Myocyte (in vitro differentiated cells): ENCODE measurements around the gene ACTR5. TPM values are rescaled to one million over a fixed set of nuclear protein-coding genes. Genes with fewer than 3 reads are reported as not detected.
A peak's percentile ranks its signal among the peaks of the same experiment; 100 is the strongest.
"Not testable (repeated sequence)": the region's sequence is repeated elsewhere in the genome, so short reads cannot be mapped to it uniquely, and the experiment has no call there.

Experiments used
- DNase-seq: peaks from one replicate; pipeline ENCODE4 v3.0.0-alpha.2; 2012; ENCODE audit warnings: low read depth
- total RNA-seq: library from RNA; depleted of rRNA; stranded (reverse); fragments of >200 nt; gene quantifications from 2 replicates; pipeline ENCODE4 v1.2.3, GENCODE V29; 2014

ACTR5 gene
- total RNA-seq, 1 donor from 2014 or later, result 6.7 TPM

DNA sequence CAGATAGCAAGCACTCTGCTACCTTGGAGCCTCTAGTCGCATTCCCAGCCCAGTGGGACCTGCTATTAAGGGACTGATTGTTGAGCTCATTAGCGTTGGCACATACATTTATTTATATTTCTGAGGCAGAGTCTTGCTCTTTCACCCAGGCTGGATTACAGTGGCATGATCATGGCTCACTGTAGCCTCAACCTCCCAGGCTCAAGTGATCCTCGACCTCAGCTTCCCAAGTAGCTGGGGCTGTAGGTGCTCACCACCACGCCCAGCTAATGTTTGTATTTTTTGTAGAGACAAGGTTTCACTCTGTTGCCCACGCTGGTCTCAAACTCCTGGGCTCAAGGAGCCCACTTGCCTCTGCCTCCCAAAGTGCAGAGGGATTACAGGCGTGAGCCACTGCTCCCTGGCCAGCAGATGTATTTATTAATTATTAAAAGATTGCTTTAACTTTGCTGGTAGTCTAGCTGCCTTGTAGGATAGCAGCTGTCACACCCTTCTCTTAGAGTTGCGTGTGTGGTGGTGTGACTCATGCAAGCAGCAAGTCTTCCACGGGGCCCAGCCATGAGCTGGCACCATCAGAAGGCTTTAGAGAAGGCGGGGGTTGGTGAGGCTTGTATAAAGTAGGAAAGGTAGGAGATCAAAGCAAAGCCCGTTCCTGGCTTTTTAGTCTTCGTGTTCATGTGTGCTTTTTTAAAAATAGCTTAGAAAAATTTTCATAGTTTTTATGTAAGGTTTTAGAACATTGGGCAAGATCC is 16.5 kb downstream of the ACTR5 start:
- DNase-seq, result peak; percentile 95

DNA sequence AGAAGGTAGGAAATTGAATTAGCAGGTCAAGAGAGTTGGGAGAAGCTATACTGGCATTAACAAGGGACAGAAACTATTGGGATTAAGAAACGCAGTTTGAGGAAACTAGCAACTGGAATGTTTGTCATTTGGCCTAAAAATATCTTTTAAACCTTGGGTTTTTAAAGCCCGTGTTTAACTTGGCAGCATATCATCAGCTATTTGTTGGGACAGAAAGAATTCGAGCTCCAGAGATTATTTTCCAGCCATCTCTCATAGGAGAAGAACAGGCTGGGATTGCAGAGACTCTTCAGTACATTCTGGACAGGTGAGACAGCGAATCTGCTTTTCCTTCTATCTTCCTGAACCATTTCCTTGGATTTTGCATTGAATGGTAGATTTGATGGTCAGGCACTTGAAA is 17.8 kb downstream of the ACTR5 start:
- no peak for DNase-seq

DNA sequence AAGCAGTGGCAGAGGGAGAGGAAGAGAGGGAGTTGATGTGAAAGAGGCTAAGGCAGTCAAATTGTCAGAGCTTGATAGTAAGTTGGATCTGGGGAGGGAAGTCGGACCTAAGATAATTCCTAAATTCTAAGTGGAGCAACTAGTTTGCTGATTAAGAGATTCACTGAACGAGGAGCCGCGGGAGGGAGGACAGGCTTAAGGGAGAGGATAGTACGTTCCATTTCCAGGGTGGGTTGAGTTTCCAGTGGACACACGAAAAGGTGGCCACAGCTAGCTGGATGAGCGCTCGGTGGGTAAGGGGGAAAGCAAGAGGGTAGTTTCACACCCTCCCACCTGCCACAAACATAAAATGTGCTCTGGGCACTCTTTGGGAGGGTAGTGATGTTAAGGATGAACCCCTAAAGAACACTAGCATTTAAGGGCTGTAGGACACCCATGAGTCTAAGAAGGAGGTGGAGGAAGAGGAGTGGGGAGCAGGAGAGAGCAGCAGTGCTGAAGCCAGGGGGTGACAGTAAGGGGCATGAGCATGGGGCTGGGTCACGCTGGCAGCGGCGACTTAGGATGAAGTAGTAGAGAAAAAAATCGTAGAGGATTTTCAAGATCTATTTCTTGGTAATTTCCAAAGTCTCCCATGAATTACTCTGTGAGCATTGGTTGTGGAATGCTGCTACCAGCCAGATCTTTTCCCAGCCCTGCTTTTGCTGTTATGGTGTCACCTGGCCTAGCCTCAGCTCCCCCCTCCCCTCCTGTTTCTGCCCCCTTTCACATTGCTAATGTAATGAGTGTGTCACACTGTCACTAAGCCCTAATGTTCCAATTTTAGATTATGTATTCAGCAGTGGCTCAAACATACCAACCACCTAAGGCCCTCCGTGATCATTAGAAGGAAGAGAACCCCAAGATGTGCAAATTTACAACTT is 21.4 kb downstream of the ACTR5 start:
- no peak for DNase-seq

DNA sequence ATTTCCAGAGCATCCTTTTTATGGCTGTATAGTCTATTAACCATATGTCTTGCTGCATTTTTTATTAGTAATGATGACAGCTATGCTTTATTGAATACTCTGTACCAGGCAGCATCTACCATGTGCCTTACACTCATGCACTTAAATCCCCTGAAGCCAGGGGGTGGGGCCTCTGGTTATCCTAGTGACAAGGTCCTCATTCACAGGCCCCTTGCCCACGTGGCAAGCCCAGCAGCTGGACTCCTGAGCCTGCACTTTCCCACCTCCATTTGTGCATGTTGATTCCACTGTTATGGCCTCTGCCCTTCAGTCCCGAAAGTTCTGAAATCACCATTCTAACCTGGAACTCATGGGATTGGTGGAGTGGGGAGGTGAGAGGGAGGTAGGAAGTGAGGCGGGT is 22.3 kb downstream of the ACTR5 start:
- DNase-seq, result no peak

DNA sequence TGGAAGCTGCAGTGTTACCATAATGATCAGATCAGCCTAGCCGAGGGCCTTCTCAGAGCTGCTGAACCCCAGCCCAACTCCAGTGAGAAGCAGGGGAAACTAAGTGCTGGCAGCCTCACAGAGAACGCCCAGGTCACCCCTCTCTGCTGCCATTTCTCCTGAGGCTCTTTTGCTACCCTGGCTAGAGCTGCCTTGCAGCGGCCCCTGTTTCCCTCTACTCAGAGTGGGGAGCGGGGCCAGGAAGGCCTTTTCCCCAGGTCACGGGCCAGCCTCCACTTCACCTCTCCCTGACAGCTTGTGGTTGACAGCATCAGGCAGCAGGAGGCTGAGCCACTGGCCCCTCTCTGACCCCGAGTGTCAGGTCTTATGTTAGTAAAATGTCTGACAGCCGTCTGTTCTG is 22.7 kb downstream of the ACTR5 start:
- no peak for DNase-seq

DNA sequence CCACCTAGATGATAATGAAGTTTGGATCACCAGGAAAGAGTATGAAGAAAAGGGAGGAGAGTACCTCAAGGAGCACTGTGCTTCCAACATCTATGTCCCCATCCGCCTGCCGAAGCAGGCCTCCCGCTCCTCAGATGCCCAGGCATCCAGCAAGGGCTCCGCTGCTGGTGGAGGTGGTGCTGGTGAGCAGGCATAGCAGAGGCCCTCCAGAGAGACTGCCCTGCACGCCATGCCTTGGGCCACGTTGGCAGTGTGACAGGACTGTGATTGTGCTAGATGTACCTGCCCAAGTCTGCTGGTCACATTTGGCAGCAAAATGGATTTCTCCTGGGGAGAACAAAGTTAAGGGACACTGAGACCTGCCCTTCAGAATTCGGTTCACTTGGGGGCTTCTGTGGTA is 23.4 kb downstream of the ACTR5 start:
- DNase-seq, result no peak

DNA sequence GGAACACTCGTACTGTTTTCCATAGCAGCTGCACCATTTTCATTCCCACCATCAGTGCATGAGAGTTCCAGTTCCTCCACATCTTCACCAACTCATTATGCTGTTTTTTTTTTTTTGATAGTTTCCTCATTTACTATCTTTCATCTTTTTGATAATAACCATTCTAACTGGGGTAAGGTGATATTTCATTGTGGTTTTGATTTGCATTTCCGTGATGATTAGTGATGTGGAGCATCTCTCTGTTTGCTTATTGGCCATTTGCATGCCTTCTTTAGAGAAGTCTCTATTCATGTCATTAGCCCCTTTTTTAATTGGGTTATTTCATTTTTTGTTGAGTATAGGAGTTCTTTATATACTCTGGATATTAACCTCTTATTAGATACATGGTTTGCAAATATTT is 25.9 kb downstream of the ACTR5 start:
- DNase-seq, result no peak

DNA sequence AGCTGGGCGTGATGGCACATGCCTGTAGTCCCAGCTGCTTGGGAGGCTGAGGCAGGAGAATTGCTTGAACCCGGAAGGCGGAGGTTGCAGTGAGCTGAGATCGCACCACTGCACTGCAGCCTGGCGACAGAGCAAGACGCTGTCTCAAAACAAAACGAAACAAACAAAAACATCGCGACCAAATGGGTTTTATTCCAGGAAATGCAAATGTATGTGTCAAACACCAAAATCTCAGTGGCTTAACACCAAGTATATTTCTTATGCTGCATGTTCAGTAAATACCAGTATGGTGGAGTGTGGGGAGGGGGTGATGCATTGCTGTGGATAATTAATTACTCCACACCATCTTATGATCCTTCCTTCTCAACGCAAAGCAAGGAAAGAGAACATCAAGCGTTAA is 28.1 kb downstream of the ACTR5 start:
- DNase-seq, result no peak

DNA sequence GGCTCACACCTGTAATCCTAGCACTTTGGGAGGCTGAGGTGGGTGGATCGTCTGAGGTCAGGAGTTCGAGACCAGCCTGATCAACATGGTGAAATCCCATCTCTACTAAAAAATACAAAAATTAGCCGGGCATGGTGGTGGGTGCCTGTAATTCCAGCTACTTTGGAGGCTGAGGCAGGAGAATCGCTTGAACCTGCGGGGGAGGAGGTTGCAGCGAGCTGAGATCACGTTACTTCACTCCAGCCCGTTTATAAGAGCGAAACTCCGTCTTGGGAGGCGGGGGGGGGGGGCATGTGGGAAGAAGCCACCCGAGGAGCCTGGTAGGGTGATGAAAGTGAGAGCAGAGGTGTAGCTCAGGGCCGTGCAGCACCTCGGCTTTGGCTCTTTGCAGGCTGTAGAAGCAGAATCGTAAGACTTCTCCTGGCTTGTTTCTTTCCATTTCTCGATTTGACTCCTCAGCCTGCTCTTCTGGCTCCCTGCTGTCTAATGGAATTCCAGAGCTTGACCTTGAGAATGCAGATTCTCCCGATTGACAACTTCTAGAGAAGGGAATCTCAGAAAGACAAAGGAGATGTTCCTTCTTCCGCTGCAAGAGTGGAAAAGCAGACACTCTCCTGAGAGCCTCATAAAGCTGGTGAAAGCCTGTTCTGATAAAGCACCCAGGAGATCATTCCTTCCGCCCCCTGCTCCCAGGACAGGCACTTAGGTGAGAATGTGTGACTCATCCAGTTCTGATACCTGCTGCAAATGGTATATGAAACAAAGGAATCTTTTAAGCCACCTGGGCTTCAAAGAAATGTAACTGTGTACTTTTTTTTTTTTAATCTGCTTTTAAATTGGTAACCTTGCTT is 31.2 kb downstream of the ACTR5 start:
- no peak for DNase-seq

DNA sequence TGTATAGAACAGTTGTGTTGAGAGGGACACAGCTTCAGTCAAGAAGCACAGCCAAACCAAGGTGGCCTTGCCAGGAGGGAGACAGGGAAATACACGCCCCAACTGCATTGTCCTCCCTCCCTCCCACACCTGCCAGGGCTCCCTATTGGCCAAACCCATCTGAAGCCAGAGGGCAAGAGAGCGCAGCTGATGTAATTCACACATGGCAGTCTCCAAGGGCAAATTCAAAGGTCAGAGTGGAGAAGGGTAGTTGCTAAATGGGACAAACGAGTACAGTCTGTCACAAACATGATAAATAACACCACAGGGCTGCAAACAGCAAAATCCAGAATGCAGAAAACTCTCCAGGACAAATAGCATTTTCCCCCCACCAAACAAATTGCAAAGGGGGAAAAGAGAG is 34.0 kb downstream of the ACTR5 start:
- DNase-seq, result no peak

DNA sequence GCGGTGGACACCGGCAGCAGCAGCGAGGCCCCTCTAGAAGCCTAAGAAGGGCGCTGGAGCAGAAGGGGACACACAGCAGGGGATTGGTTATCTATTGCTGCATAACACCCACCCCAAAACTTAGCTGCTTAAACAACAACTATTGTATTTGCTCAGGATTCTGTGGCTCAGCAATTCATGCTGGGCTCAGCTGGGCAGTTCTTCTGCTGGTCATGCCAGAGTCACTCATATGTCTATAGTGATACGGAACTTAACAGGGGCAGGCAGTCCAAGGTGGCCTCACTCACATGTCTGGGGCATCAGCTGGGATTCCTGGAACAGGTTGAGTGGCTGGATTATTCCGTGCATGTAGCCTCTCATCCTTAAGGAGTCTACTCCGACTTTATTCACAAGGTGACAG is 39.6 kb downstream of the ACTR5 start:
- DNase-seq, result no peak

DNA sequence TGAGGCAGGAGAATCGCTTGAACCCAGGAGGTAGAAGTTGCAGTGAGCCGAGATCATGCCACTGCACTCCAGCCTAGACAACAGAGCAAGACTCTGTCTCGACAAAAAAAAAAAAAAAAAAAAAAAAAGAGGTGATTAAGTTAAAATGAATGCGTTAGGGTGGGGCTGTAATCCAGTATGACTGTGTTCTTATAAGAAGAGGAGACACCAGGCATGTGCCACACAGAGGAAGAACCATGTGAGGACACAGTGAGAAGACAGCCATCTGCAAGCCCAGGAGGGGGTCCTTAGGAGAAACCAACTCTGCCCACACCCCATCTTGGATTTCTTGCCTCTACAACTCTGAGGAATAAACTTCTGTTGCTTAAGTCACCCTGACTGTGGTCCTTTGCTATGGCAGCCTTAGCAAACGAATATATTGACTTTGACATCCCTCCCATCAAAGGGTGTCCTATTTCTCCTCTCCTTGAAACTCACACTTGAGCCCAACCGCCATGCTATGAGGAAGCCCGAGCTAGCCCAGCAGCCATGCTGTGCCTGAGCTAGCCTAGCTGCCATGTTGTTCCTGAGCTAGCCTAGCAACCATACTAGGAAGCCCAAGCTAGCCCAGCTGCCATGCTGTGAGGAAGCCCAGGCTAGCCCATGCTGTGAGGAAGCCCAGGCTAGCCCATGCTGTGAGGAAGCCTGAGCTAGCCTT is 41.4 kb downstream of the ACTR5 start:
- DNase-seq, result no peak

DNA sequence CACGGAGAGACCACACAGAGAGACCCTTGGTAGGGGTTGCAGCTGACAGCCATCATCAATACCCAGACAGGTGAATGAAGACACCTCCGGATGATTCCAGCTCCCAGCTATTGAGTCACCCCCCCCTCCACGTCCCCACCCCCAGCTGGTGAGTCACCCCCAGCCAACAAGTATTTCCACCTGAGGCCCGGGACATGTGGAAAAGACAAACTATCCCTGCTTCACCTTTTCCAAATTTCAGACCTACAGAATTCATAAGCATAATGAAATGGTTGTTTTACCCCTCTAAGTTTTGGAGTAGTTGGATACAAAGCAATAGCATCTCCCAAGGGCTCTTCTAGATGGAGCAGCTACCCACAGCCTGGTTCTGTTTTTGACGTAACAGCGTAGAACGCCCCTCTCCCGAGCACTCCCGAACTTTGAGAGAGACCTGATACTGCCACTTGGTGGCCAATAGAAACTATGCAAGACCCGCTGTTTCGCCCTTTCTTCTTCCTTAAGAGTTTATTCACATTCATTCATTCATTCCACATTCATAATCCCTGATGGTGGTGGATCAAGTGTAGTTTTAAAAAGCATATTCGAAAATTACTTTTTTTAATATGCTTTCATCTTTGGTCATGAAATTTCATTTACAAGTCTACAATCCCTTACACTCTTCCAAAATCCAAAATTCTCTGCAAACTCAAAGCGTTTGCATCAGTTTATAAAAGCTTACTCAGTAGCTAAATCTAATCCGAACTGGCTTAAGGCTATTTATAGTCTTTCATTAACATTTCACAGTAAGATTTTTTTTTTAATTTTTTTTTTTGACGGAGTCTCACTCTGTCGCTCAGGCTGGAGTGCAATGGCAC is 42.2 kb downstream of the ACTR5 start:
- peak; percentile 46 for DNase-seq

DNA sequence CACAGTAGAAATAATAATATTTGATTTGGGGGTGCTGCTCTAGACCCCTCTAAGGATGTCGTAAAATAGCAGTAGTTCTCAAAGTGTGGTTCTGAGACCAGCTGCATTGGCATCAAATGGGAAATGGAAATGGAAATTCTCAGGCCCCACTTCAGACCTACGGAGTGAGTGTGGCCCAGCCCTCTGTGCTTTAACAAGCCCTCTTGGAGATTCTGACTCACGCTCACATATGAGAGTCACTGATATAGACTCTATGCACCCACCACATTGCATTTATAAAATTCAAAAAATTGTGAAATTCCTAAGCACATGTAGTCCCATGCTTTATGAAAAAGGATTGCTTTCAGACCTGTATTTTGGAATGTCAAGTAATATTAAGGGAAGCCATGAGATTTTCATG is 43.0 kb downstream of the ACTR5 start:
- no peak for DNase-seq

DNA sequence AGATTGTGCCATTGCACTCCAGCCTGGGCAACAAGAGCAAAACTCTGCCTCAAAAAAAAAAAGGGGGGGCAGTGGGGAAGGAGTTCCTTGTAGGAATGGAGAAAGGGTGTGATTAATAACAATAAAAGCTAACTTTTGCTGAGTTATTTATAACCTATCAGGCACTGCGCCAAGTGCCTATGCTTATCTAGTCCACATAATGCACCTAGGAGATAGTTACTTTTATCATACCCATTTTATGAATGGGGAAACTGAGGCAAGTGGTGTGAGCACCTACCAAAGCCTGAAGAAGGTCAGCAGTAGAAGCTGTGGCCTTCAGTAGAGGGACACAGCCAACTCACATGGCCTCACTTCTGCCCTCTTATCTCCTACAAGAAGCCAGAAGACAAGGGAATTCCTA is 43.7 kb downstream of the ACTR5 start:
- no peak for DNase-seq

DNA sequence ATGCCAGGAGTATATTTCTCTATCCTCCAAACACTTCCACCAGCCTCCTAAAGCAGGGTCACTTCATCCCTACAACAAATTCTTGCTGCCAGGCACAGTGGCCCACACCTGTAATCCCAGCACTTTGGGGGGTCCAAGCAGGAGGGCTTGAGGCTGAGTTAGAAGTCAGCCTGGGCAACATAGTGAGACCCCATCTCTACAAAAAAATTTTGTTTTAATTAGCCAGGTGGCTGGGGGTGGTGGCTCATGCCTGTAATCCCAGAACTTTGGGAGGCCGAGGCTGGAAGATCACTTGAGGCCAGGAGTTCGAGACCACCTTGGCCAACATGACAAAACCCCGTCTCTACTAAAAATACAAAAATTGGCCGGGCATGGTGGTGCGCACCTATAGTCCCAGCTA is 45.8 kb downstream of the ACTR5 start:
- DNase-seq, result not testable (repeated sequence)

DNA sequence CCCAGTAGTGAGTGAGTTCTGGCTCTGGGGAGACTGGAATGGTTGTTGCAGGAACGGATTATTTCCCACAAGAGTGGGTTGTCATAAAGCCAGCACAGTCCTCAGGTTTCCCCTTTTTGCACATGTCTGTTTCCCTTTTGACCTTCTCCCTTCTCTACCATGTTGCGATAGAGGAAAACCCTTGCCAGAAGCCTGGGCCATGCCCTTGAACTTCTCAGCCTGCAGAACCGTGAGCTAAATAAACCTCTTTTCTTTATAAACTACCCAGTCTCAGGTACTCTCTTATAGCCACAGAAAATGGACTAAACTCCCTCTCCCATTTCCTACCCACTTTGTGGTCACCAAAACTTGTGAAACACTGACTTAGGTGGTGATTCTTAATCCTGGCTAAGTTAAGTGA is 50.0 kb downstream of the ACTR5 start:
- no peak for DNase-seq

DNA sequence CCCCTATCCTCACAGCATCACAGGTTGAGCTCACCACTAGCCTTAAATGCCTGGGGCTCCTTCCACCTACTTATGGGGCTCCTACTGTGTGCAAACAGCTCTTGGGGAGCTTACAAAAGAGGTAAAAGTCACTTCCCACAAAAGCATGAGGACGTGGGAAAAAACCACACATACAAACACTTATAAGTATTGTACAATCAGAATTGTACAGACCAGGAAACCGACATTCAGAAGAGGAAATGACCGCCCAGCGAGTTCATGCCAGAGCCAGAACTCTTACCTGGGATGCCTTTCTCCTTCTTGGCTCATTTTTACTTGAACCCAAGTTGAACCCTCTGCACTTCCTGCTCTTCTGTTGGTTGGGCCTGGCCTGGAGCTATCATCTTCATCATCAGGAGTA is 50.9 kb downstream of the ACTR5 start:
- DNase-seq, result no peak

DNA sequence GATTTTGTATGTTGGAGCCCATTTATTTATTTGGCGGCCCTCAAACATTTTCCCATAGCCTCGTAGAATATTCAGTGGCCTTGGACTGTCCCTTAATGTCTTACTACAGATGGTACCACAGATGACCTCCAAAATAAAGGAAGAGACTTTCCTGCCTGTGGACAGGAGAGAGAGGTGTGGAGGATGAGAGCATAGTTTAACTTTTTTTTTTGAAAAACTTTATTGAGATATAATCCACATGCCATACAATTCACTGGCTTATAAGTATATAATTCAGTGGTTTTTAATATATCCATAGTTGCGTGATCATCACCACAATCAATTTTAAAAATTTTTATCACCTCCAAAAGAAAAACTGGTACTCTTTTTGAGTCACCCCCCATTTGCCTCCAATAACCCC is 52.6 kb downstream of the ACTR5 start:
- DNase-seq, result no peak

DNA sequence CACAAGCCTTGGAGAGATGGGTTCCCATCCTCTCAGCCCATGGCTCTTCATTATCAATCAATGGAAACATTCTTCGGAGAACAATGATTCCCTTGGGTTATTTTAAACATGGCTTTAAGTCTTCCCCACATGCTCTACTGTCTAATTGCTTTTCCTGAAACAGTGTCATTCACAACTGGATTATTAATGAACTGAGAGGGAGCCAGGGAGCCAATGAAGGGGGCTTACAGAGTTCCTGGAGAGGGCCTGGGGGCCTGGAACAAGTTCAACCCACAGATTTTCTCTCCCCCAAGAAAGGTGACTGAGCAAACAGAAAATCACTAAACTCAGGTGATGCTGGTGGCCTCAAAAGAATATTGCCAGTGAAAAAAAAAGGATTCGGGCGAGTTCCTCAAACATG is 56.0 kb downstream of the ACTR5 start:
- no peak for DNase-seq
